Peyer's patch (tissue), 4 donors: ENCODE results near the gene SPSB4. TPM values are rescaled to one million over a fixed set of nuclear protein-coding genes. Genes with fewer than 3 reads are reported as not detected.

Experiments used
- DNase-seq, 3 donors: peaks; one replicate each; pipeline ENCODE4 v3.0.0-alpha.2; 2017 to 2019
- H3K27ac ChIP-seq, 4 donors: fragments of 200-600 bp; sonication (generic); one replicate each; pipeline ENCODE4 v1.5.1; 2016 to 2019
- H3K27me3 ChIP-seq, 2 donors: fragments of 200-600 bp; sonication (generic); one replicate each; pipeline ENCODE4 v1.5.1; 2019
- H3K36me3 ChIP-seq, 3 donors: fragments of 200-600 bp; sonication (generic); one replicate each; pipeline ENCODE4 v1.5.1; 2016 to 2019
- H3K4me1 ChIP-seq, 4 donors: fragments of 200-600 bp; sonication (generic); one replicate each; pipeline ENCODE4 v1.5.1; 2016 to 2019
- H3K4me3 ChIP-seq, 4 donors: fragments of 200-600 bp; sonication (generic); 1 replicate in 3 of 4; 2 replicates in 1 of 4; pipeline ENCODE4 v1.5.1; 2016 to 2019; ENCODE audit warnings: mild to moderate bottlenecking in 1 of 4
- H3K9me3 ChIP-seq, 4 donors: fragments of 200-600 bp; sonication (generic); one replicate each; pipeline ENCODE4 v1.5.1; 2016 to 2019; ENCODE audit warnings: mild to moderate bottlenecking in 1 of 4
- POLR2A ChIP-seq, 2 donors: fragments of 450-650 bp; IDR thresholded peaks; one replicate each; pipeline ENCODE4 v1.5.1; 2017; ENCODE audit warnings: antibody characterized with exemption in 2 of 2, mild to moderate bottlenecking in 2 of 2, moderate library complexity in 2 of 2
- total RNA-seq, 4 donors: library from RNA; depleted of rRNA; stranded (reverse); fragments of >200 nt; gene quantifications; one replicate each; pipeline ENCODE4 v1.1.0, GENCODE V29; 2016
- TF ChIP-seq, protein P1 (sequence below), 6 experiments: fragments of 450-650 bp in 4 of 6; fragments of 200-600 bp in 2 of 6; sonication (generic) in 1 of 6; IDR thresholded peaks; one replicate each; pipeline ENCODE4 v1.5.1; 2017 to 2019; ENCODE audit warnings: antibody characterized with exemption in 6 of 6, mild to moderate bottlenecking in 3 of 6, moderate library complexity in 1 of 6

The SPSB4 gene
- total RNA-seq, 4 donors from 2014 or later, result 0.35 TPM; not detected in 3

DNA sequence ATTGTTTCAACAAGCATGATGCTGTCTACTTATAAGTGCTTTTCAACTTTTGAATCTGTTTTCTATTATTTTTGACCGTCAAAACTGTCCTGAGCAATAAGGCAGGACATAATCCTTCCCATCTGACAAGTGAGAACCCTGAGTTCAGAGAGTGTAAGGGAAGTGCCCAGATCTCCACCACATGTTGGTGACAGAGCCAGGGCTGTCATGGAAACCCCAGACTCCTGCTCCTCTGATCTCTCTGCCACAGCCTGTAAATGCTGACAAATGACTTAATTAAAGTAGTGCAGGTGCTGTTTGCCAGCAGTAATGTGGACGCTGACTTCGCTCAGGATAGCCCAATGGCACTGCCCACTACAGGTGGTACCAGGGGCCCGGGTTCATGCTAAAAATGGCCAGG, 40.3 kb downstream of the SPSB4 start:
- Histone ChIP-seq H3K27me3 (no peaks in the 10 kb centered on the region), H3K4me1 (peaks cover 0 to 6% (median 0%) of the 10 kb centered on the region in 4 donors), H3K4me3 (no peak overlapping the region), H3K27ac (no peak overlapping the region), H3K36me3 (no peaks in the 10 kb centered on the region), H3K9me3 (no peaks in the 10 kb centered on the region)
- no peak for TF ChIP-seq POLR2A (IDR thresholded peaks at IDR 0.05)
- TF ChIP-seq, protein P1, sequence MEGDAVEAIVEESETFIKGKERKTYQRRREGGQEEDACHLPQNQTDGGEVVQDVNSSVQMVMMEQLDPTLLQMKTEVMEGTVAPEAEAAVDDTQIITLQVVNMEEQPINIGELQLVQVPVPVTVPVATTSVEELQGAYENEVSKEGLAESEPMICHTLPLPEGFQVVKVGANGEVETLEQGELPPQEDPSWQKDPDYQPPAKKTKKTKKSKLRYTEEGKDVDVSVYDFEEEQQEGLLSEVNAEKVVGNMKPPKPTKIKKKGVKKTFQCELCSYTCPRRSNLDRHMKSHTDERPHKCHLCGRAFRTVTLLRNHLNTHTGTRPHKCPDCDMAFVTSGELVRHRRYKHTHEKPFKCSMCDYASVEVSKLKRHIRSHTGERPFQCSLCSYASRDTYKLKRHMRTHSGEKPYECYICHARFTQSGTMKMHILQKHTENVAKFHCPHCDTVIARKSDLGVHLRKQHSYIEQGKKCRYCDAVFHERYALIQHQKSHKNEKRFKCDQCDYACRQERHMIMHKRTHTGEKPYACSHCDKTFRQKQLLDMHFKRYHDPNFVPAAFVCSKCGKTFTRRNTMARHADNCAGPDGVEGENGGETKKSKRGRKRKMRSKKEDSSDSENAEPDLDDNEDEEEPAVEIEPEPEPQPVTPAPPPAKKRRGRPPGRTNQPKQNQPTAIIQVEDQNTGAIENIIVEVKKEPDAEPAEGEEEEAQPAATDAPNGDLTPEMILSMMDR (IDR thresholded peaks at IDR 0.05), result no peak
- DNase-seq, result no peak

DNA sequence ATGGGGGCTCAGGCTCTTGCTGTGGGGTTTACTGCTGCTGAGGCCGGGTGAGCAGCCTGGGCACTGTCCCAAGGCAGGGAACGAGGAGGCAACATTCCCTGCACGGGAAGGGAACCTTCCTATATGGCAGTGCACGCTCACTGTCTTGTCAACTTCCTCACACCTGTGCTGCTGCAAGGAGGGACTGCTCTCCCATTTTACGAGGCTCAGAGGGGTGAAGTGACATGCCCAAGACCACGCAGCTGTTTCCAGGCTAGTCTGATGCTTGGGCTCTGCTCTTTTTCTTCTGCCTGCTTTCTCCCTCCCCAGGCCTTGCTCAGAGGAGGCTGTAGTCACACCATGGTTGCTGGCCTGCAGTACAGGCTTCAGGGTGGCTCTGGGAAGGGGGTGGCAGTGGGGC, 41.5 kb downstream of the SPSB4 start:
- no peak for TF ChIP-seq POLR2A (IDR thresholded peaks at IDR 0.05)
- TF ChIP-seq, protein P1 (IDR thresholded peaks at IDR 0.05), result no peak
- Histone ChIP-seq H3K27ac (no peak overlapping the region), H3K4me1 (peaks cover 0 to 6% (median 0%) of the 10 kb centered on the region in 4 donors), H3K27me3 (no peaks in the 10 kb centered on the region), H3K9me3 (no peaks in the 10 kb centered on the region), H3K36me3 (no peaks in the 10 kb centered on the region), H3K4me3 (no peak overlapping the region)
- DNase-seq, result no peak

DNA sequence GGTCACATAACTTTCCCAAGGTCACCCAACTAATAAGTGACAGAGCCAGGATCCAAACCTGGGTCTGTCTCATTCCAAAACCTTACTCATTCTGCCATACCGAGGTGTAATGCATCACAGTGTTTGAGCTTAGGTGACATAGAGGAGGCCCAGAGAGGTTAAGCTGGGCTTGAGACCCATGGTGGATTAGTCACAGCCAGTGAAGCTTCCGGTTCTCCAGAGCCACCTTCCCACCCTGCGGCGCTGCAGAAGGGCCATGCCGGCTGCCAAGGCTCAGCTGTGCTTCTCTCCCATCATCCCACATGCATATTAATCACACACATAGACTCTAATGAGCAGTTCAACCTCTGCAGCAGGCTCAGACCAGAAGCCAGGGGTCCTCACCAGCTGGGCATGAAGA, 42.2 kb downstream of the SPSB4 start:
- H3K4me1 ChIP-seq, result peaks cover 0 to 6% (median 0%) of the 10 kb centered on the region in 4 donors
- no peaks in the 10 kb centered on the region for H3K9me3 ChIP-seq
- H3K27ac ChIP-seq, result peak overlapping the region in 1 of 4 donors; percentile 66
- DNase-seq, result no peak
- no peaks in the 10 kb centered on the region for H3K27me3 ChIP-seq
- no peaks in the 10 kb centered on the region for H3K36me3 ChIP-seq
- H3K4me3 ChIP-seq, result no peak overlapping the region
- TF ChIP-seq POLR2A (IDR thresholded peaks at IDR 0.05), result no peak
- TF ChIP-seq, protein P1 (IDR thresholded peaks at IDR 0.05), result no peak

DNA sequence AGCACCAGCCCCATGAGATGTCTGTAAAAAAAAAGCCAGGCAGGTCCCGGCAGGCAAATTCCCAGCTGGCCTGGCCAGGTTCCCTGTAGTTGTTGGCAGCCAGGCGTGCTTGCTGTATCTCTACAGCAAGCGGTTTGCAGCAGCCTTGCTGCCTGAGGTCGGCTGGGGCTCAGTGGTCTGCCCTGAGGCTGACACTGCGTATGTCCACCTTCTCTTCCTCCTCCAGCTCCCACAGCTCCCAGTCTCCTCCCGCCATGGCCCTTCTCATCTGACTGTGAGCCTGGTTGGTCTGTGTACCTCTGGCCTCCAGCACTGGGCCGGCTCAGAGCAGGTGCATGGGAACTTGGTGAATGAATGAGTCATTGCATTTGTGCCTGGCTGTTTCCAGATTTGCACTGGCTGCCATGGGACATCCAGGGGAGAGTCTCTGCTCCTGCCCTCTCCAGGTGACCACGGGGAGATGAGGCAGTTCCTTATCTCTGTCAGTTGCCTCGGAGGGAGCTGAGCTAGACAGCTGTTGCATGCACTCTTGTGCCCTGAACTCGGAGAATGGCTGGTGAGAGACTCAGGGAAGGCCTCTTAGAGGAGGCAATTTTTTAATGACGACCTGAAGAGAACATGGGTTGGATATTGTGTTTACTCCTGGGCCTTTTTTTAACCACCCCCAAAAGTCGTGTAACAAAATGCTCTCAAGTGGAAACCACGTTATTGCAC, 43.0 kb downstream of the SPSB4 start:
- Histone ChIP-seq H3K27ac (peak overlapping the region in 1 of 4 donors; percentile 66), H3K4me3 (no peak overlapping the region), H3K27me3 (no peaks in the 10 kb centered on the region), H3K9me3 (no peaks in the 10 kb centered on the region), H3K4me1 (peaks cover 0 to 6% (median 0%) of the 10 kb centered on the region in 4 donors), H3K36me3 (no peaks in the 10 kb centered on the region)
- TF ChIP-seq POLR2A (IDR thresholded peaks at IDR 0.05), result no peak
- TF ChIP-seq, protein P1 (IDR thresholded peaks at IDR 0.05), result no peak
- no peak for DNase-seq

DNA sequence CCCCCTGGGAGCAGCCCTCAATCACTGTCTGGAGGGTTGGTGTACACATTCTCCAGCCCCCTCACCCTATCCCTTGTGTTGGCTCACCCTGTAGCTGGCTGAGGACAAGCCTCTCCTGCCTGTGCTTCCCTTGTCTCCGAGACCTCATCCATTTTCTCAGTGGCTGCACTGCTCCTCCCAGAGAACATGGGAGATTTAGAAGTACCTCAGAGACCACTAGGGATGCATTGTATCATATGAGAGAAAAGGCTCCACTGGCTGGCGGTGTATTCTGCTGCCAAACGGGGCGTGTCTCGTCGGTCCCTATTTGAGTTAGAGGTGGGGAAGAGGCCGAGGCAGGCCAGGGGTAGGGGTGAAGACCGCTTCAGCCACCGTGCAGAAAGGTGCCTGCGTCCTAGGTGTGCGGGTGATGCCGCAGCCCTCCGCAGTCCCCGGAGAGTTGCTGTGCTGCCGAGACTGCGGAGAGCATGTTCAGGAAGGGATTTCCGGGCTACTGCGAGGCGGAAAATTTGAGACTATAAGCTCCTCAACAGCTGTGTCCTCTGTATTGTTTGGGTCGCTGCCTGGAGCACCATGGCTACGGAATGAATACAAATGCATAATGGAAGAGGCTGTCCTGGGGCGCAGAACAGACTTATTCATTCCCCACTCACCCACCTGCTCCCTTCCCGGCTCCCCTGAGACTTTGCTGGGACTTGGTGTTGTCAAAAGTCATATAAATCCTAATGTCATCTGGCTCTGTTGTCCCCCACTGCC, 43.8 kb downstream of the SPSB4 start:
- peaks cover 0 to 6% (median 0%) of the 10 kb centered on the region in 4 donors for H3K4me1 ChIP-seq

More for the DNA sequence above, 43.8 kb downstream of the SPSB4 start:
- Histone ChIP-seq H3K9me3 (no peaks in the 10 kb centered on the region), H3K4me3 (peak overlapping the region in 2 of 4 donors; percentile 19 to 31), H3K27me3 (no peaks in the 10 kb centered on the region), H3K27ac (peak overlapping the region in 1 of 4 donors; percentile 66), H3K36me3 (no peaks in the 10 kb centered on the region)
- DNase-seq, result peak in 2 of 3 donors; percentile 20 to 60
- TF ChIP-seq, protein P1 (IDR thresholded peaks at IDR 0.05), result no peak
- no peak for TF ChIP-seq POLR2A (IDR thresholded peaks at IDR 0.05)
